GM10266 (cell line): ENCODE measurements around the gene PSMB7.

ENCODE experiments used
- DNase-seq: peaks from one replicate; pipeline ENCODE4 v3.0.0; 2012; ENCODE audit errors: extremely low spot score
- CTCF ChIP-seq: IDR thresholded peaks from 2 replicates; pipeline ENCODE4 v1.5.1; 2012; ENCODE audit warnings: mild to moderate bottlenecking, low read depth; ENCODE audit not compliant: control insufficient read depth, insufficient read depth; ENCODE audit errors: missing control alignments

Gene PSMB7

GRCh38 chr9:124361128-124361527 is 54.1 kb downstream of the PSMB7 start:
- DNase-seq = no peak
- TF ChIP-seq CTCF = no peak

- no peak for TF ChIP-seq CTCF
- no peak for DNase-seq
These were observed 55.2 kb downstream of the PSMB7 start for GRCh38 chr9:124359855-124360678.

- no peak for TF ChIP-seq CTCF
- DNase-seq = no peak
These were observed 55.8 kb downstream of the PSMB7 start for GRCh38 chr9:124359426-124359825.

- TF ChIP-seq CTCF = no peak
- no peak for DNase-seq
These were observed 56.6 kb downstream of the PSMB7 start for GRCh38 chr9:124358631-124359030.

GRCh38 chr9:124357721-124358361 is 57.4 kb downstream of the PSMB7 start:
- TF ChIP-seq CTCF = peak; percentile 23
- DNase-seq = no peak

- no peak for TF ChIP-seq CTCF
- DNase-seq = no peak
These were observed 58.4 kb downstream of the PSMB7 start for GRCh38 chr9:124356745-124357390.

- DNase-seq = no peak
- no peak for TF ChIP-seq CTCF
These were observed 59.1 kb downstream of the PSMB7 start for GRCh38 chr9:124355941-124356744.
